Measurements from ENCODE around the gene CARD19. TPM values are rescaled to one million over a fixed set of nuclear protein-coding genes. Genes with fewer than 3 reads are reported as not detected.
"Not testable (repeated sequence)": the region's sequence is repeated elsewhere in the genome, so short reads cannot be mapped to it uniquely, and the experiment has no call there.

The CARD19 gene
- total RNA-seq, 1 donor from 2014 or later, result 41.6 TPM

DNA sequence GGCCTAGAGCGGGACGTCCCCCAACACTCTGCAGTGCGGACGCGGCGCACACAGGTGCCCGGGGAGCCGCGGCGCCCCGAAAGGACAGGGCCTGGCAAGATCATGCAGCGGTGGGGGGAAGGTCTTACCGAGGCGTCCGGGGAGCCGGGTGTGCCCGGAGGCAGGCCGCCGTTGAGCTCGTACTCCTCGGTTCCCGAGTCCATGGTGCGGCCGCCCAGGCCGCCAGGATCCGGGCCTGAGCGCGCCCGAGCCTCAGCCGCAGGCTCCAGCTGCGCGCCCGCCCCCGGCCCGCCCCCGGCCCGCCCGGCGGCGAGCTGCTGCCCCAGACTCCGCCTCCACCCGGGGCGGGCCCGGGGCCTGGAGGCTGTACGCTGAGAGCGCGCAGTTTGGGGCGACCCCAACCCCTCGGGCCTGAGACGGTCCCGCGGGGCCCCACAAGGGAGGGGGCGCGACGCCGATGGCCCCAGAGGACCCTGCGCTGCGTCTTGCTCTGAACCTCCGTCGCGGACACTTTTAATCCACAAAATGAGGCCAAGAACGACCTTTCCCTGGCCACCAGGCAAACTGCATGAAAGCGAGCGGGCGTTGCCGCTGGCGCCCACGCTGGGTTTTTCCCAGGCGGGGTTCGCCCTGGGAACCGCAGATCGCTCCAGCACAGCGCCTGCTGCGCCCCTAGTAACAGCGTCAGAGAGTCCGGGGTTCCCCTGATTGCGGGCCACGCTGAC lies 38.2 kb downstream of the CARD19 start, which contains the start of gene NINJ1:
TSS of gene NINJ1 (minus strand) at position 237 of the 725 bp plus-strand sequence. CDS start at position 203, 34 bp downstream.
- peak; percentile 90 for DNase-seq

DNA sequence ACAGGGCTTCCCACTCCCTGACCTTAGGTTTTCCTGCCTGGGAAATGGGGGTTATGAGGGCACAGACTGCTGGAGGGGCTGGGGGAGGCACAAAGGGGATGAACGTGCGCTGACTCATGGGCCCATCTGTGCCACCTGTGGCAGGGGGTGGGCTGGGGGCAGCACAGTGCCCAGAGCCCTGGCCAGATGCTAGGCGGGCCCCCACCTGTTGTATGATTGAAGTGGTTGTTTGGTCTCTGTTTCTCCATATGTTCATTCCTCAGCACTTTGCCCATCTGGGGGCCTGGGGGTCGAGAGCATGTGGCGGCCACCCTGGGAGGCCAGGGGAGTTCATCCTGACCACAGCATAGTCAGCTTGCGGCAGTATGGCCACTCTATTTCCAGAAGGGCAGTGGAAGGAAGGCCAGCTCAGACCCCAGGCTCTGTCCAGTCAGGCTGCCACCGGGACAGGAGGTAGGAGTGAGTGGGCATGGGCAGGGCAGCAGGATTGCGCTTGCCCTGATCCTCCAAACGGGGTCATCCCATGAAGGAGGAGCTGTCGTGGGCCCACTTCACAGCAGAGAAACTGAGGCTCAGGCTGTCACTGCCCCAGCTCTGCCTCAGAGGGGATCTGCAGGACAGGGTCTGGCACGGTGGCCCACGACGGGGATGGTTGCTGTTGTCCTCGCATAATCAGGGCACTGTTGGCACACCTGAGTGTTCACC lies 38.9 kb downstream of the CARD19 start:
- DNase-seq, result peak; percentile 45

DNA sequence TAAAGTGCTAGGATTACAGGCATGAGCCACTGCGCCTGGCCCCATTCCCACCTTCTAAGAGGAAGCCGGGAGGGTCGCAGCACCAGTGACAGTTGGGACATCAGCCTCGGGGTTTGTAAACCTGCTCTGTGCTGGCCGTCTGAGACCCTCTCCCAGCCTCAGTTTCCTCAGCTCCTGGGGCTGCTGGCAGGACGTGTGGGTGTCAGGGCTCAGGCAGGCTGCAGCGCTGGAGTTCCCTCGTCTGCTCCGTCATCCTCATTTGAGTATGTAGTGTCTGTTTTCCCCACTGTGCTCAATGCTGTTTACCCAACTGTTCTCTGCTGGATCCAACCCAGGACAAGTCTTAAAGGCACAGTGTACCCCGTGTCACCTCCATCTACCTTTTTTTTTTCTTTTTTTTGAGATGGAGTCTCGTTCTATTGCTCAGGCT lies 40.0 kb downstream of the CARD19 start:
- peak; percentile 54 for DNase-seq

DNA sequence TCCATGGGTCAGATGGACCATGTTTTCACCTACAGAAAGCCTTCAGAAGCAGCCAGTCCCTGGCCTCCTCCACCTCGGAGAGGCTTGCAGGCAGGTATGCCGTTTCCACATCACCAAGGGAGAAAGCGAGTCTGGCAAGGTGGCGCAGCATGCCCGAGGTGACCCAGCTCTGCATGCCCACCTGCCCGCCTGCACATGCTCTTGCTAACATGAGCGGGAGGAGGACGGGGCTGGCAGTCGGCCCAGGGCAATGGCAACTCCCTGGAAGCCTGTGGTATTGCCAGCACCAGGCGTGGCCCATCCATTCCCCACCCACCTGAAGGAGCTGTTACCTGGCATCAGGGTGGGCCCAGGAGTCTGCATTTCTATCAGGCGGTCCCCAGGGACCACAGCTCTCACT lies 41.3 kb downstream of the CARD19 start:
- DNase-seq, result no peak

DNA sequence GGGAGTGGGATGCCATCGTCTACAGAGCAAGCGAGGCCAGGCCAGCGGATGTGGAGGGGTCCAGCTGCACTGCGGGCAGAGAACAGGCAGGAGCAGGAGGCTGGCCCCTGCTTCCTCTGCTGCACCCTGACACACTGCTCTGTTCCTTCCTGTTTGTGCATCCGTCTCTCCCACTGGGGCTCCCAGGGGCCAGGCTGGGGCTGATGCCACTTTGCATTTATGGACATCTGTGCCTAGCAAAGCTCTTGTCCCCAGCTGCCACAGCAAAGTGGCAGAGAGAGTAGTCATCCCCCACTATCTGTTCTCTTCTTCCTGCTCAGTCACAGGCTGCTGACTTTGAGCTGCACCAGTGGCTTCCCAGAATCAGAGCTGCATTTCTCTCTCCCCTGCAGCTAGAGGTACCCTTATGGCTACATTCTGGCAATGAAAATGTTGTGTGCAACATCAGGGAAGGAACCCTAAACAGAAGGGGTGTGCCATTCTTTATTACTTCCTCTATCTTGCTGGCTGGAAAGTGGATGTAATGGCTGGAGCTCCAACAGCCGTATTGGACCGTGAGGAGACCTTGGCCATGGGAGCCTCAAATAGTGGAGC lies 42.3 kb downstream of the CARD19 start:
- no peak for DNase-seq

DNA sequence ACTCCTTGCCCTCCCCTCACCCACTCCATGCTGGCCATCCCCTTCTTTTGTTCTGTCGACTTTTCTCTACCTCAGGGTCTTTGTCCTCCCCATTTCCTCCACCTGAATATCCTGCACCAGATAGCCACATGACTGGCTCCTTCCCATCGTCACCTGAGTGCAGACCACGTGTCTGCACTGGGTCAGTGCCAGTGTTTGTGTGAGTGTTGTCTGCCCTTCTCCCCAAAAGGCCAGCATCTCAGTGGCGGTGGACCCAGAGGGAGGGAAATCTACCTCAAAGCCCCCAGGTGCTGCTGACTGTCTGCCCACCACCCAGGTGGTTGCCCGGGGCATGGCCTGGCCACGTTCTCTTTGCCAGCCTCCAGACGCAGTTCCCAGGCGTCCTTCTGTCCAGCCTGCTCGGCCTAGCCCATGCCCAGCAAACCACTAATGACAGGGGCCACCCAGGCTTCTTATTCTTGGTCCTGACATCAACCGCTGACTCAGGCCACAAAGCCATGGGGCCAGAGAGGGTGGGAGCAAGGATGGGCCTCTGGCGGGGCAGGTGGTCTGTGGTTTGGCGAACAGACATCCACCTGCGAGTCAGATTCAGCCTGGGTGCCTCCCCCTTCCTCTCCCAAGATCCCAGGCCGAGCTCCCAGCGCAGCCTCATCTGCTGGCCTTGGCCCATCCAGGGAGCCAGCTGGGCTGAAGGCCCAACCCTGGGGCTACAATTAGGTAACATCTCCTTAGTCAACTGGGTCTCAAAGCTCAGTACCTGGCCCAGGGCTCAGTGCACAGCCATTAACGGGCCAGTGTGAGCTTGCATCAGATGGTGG lies 43.6 kb downstream of the CARD19 start:
- DNase-seq, result no peak

DNA sequence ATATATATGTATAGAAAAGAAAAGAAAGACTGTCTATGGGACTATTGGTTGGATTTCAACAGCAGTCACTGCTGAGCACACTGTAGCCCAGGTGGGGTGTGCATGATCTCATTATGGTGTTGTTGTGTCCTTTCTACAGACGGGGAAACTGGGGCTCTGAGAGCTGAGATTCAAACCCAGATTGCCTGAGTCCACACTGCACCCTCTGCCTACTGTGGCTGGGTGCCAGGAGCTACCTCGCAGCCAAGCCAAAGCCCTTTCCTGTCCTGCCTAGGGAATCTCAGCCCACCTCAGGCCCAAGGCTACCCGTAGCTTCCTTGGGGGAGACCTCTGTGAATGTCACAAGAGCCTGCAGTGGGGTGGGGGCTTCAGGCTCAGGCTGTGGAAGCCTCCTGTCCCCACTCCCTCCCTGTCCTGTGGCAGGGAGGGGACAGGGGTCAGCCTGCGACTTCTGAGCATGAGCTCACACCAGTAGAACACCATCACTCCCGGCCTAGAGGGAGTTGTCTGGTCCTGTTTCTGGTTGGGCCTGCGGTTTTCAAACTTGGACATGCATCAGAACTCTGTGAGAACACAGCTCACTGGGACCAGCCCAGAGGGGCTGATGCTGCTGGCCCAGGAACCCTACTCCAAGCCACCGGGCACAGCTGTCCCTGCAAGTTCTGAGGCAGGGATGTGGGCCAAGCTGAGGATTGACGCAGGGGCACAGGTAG lies 45.9 kb downstream of the CARD19 start:
- DNase-seq, result peak; percentile 16

DNA sequence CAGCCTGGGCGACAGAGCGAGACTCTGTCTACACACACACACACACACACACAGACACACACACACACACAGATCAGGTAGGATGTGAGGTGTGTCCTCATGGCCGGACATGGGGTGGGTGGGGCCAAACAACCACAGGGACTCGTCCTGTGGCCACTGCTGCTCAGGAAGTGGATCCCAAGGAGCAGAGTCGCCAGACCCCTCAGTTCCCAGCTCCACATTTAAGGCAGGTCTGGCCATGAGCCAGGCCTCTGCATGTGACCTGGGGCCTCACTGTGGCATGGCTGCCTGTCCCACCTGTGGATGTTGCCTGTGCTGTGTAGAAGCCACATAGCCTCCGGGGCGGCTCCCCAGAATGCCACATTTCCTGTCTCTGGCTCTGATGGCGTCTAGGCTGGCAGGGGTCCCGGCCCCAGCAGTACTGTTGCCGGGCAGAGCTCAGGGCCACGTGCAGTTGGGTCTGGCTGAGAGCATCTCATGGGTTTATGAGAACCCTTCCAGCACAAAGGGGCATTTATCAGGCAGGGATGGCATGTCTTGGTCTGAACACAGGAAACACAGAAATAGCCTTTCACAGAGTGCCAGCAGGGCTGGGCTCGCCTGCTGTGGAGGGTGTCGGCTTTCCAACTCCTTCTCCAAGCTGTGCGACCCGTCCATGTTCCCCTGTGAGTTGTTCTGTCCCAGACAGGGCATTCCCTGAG lies 48.0 kb downstream of the CARD19 start:
- DNase-seq, result peak; percentile 87

DNA sequence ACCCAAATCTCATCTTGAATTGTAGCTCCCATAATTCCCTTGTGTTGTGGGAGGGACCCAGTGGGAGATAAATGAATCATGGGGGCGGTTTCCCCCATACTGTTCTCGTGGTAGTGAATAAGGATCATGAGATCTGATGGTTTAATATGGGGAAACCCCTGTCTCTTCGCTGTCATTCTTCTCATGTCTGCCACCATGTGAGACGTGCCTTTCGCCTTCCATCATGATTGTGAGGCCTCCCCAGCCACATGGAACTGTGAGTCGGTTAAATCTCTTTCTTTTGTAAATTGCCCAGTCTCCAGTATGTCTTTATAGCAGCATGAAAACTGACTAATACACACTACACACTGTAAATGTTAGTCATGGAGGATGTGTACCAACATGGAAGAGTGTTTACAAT lies 50.7 kb downstream of the CARD19 start:
- not testable (repeated sequence) for DNase-seq

DNA sequence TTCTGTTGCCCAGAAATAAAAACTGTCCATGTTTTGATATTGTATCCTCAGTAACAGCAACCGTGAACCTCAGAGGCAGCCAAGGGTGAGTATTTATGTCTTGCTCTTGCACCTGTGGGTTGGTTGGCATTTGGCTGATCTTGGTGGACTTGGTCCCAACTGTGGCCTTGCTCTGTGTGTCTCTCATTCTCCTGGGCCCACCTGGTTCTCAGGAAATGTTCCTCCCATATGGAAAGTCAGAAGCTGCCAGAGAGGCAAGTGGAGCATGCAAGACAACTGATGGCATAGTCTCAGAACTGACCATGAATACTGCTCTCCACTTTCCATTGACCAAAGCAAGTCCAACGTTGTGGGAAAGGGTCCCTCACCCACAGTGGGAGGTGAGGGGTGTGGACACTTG lies 51.6 kb downstream of the CARD19 start:
- DNase-seq, result no peak

DNA sequence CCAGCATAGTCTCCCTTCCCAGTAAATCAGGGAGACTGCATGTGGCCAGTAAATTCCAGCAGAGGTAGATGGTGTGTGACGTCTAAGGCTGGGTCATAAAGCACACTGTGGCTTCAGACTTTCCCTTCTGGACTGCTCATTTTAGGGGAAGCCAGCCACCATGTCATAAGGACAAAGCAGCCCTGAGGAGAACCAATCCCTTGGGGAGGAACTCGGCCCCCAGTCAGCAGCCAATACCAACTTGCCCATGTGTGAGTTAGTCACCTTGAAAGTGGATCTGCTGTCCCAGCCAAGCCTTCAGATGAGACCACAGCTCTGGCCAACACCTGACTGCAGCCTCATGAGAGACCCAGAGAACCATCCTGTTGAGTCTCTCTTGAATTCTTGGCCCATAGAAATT lies 52.7 kb downstream of the CARD19 start:
- DNase-seq, result no peak

DNA sequence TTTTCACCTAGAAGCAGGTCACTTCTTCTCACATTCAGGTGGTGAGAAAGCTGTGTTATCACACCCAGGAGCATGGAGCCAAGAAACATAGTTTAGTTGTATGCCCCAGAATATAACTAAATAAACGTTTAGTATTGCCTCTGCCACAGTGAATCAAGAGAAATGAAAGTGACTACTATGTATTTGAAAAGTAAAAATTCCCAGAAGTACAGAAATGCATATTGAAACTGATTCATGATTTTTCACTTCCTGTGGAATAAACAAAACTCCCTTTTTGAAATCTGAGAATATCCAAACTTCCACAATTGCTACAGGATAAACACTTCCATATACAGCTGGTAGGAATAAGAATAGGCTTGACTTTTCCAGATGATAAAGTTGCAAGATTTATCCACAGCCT lies 53.3 kb downstream of the CARD19 start:
- no peak for DNase-seq

DNA sequence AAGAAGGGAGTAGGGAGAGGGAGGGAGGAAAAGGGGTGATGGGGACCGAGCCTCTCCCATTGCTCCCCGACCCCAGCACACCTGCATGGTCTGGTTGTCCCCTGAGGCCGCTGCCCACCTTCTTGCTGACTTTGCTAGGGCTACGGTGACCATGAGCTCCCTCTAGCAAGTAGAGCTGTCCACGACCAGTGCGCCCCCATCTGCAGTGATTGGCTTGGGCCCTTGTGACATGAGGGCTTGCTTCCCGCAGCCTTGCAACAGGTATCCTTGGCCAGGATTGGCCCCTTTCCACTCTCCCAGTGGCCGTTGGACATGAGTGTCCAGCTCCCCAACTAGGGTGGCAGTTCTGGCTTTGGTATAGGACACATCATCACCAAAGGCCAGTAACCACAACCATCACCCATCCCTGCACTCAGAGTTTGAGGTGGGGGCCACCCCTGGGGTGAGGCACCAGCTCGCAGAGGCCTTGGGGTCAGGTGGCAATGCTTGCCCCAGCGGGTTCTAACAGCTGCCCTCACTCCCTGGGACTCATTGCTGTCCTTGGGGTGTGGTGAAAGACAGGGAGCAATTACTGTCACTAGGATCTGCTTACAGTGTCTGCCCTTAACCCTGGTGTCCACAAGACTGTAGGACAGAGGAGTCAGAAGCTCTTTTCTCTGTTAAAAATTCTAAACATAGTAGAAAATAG lies 55.2 kb downstream of the CARD19 start:
- no peak for DNase-seq

DNA sequence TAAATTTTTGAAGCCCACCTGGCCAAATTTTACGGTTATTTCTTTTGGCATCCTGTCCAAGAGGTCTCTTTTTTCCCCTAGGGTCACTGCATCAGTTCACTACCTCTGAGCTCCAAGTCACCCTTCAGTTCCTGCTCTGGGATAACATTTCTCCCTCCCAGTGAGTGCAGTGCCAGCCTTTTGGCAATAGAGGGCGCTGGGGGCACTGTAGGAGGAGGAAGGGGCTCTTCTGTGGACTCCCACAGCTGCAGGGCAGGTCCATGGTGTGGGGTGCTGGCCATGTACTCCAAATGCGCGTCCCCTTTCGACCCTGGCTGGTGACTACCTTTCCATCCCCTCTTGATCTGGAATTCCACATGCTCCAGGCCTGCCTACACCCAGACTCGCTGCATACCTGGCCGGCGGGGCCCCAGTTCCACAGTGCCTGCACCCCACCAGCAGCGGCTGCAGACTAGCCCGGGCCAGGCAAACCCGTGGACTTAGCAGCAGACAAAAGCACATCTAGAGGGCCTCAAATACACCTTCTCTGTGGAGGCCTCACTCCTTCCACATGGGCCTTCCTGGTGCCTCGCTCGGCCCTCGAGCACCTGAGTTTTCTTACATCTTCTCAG lies 58.4 kb downstream of the CARD19 start:
- peak; percentile 48 for DNase-seq

DNA sequence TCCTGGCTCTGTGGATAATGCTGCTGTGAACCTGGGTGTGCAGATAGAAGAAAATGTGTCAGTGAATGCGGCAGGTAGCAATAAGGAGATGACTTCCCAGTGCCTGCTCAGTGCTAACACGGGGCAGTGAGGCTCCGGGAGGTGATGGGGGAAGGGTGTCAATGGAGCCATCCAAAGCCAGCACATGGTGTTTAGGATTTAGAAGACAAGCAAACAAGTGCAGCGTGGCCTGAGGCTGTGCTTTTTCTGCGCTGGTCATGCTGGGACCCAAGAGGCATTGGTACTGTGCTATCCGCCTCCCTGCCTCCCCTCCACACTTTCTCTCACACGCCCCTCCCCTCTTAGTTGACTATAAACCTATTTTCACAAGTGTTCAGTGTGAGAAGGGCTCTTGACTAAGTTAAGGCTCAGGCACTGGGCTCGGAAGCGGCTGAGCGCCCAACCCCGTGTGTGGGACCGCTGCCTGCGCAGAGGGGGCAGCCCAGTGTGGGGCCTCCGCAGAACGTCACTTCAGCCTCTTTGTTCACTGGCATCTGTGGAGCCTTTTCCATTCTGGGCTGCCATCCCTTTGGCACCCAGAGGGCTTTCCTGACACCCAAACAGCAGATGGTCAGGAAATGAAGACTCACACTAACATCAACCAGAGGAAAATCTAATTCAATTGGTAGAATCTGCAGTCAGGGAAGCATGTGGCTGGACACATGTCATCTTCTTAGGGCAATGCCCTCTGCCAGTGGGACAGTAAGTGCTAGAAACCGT lies 59.9 kb downstream of the CARD19 start:
- no peak for DNase-seq

DNA sequence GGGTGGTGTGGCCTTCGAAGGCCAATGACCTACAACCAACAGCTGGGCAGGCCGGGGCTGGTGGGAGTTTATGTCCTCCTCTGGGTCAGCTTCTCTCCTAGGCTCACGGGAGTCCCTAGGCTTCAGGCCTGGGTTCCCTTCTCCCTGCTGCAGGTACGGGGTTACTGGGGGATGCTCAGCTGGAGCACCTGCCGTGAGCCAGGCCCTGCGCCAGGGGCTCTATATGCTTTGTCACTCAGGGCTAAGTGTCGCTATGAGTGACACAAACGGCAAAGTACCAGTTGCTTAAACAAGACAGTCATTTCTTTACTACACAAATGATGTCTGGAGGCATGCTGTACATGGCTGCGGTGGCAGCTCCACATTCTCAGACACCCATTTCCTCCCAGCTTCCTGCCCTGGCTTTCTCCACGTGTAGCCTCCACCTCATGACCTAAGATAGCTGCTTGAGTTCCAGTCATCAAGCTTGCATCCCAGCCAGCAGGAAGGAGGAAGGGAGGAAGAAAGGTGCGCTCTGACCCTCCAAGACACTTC lies 60.5 kb downstream of the CARD19 start:
- DNase-seq, result no peak

DNA sequence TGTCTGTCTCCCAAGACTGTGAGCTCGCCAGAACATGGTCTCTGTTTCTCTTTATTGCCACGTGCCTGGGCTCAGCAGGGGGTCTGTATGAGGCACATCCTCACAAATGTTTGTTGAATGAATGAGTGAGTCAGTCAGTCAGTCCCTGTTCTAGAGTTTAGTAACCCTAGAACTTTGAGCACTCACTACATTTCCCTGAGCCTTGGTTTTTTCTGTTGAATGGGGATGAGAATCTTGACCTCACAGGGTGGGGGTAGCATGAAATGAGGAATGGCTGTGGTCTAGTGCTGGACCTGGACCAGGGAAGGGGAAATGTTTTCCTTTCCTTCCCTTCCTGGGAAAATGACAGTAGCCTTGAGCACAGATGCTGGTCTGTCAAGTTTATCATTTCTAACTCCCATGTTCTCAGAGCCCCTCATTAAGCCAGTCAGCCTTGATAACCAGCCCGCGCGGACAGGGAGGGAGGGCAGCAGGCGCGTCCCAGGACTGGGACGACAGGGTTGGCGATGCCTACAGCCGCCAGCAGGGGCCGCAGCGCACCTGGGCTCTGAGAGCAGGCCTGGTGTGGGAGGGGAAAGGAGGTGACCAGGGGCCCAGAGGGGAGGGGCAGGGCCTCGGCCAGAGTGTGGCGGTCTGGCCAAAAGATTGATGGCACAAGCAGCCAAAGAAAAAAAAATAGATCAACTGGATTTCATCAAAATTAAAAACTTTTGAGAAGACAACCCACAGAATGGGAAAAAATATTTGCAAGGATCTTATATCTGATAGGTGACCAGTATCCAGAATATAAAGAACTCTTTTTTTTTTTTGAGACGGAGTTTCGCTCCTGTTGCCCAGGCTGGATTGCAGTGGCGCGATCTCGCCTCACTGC lies 63.8 kb downstream of the CARD19 start:
- DNase-seq, result peak; percentile 91

Data from tongue (tissue), 2 donors.